Neural crest cell (in vitro differentiated cells): Measurements from ENCODE around the gene FPR2. TPM values are rescaled to one million over a fixed set of nuclear protein-coding genes. Genes with fewer than 3 reads are reported as not detected.

ENCODE experiments used
- DNase-seq: peaks from one replicate; pipeline ENCODE4 v3.0.0; 2021; ENCODE audit warnings: low read depth, mixed read lengths, low spot score
- H3K27ac Mint-ChIP-seq: one replicate; pipeline ENCODE4 v1.8.0; 2021; ENCODE audit warnings: mild to moderate bottlenecking, mixed read lengths; ENCODE audit not compliant: unreplicated experiment
- H3K27me3 Mint-ChIP-seq: 2 replicates; pipeline ENCODE4 v1.8.0; 2021; ENCODE audit warnings: low read depth, mild to moderate bottlenecking, mixed read lengths
- H3K36me3 Mint-ChIP-seq: 2 replicates; pipeline ENCODE4 v1.8.0; 2021; ENCODE audit warnings: low read depth, mild to moderate bottlenecking, mixed read lengths
- H3K4me1 Mint-ChIP-seq: 2 replicates; pipeline ENCODE4 v1.8.0; 2021; ENCODE audit warnings: mixed read lengths
- H3K4me3 Mint-ChIP-seq: one replicate; pipeline ENCODE4 v1.8.0; 2021; ENCODE audit warnings: mild to moderate bottlenecking, mixed read lengths
- H3K9me3 Mint-ChIP-seq: 2 replicates; pipeline ENCODE4 v1.8.0; 2021; ENCODE audit warnings: mixed read lengths
- total RNA-seq: library from RNA; stranded (reverse); gene quantifications from 2 replicates; pipeline ENCODE4 v1.2.1, GENCODE V29; 2021
- TF ChIP-seq, protein P1 (sequence below): fragments of 200-600 bp; sonication (generic); conservative IDR thresholded peaks from 2 replicates; pipeline ENCODE4 v1.5.0; 2021; ENCODE audit warnings: antibody characterized with exemption, mild to moderate bottlenecking

The FPR2 gene
- total RNA-seq, 1 donor from 2014 or later = not detected

DNA sequence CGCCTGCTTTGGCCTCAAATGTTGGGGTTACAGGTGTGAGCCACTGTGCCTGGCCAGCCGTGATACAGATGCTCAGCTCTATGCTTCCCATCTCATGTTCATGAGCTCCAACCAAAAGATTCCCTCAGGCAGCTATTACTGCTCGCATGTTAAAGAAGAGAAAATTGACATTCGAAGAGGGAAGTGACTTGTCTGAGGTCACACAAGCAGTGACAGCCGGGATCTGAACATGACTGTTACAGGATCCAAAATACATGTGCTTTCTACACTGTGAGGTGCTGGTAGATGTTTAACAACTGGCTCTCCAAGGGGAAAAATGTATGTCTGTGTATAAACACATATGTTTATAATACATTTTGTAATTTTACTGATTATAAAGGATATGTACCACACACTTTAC lies 20.6 kb upstream of the FPR2 start:
- Mint-ChIP-seq H3K9me3 (peaks cover under 1% of the 10 kb centered on the region), H3K27ac (no peak overlapping the region), H3K4me3 (no peak overlapping the region), H3K36me3 (no peaks in the 10 kb centered on the region), H3K27me3 (peaks cover 25% of the 10 kb centered on the region), H3K4me1 (no peaks in the 10 kb centered on the region)
- no peak for DNase-seq
- TF ChIP-seq, protein P1, sequence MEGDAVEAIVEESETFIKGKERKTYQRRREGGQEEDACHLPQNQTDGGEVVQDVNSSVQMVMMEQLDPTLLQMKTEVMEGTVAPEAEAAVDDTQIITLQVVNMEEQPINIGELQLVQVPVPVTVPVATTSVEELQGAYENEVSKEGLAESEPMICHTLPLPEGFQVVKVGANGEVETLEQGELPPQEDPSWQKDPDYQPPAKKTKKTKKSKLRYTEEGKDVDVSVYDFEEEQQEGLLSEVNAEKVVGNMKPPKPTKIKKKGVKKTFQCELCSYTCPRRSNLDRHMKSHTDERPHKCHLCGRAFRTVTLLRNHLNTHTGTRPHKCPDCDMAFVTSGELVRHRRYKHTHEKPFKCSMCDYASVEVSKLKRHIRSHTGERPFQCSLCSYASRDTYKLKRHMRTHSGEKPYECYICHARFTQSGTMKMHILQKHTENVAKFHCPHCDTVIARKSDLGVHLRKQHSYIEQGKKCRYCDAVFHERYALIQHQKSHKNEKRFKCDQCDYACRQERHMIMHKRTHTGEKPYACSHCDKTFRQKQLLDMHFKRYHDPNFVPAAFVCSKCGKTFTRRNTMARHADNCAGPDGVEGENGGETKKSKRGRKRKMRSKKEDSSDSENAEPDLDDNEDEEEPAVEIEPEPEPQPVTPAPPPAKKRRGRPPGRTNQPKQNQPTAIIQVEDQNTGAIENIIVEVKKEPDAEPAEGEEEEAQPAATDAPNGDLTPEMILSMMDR = no peak

DNA sequence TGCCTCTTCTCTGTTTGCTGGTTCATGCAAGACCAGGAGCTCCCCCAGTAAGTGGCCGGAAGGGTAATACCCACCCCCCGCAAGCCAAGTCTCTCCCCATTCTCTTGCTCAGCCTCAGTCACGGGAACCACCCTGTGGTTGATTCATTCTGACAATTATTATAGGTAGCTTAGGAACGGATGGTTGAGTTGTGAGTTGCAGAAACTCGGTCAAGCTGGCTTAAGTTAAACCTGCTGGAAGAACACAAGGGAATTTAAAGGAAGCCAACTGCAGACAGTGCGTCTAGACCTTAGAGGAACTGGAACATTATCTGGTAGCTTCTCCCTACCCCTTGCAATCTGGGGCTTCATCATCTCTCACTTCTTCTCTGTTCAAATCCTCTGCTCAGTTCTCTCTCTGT lies 18.2 kb upstream of the FPR2 start:
- Mint-ChIP-seq H3K4me1 (no peaks in the 10 kb centered on the region), H3K4me3 (no peak overlapping the region), H3K27ac (no peak overlapping the region), H3K27me3 (peaks cover 19% of the 10 kb centered on the region), H3K9me3 (peaks cover 2% of the 10 kb centered on the region), H3K36me3 (no peaks in the 10 kb centered on the region)
- TF ChIP-seq, protein P1 = no peak
- no peak for DNase-seq

DNA sequence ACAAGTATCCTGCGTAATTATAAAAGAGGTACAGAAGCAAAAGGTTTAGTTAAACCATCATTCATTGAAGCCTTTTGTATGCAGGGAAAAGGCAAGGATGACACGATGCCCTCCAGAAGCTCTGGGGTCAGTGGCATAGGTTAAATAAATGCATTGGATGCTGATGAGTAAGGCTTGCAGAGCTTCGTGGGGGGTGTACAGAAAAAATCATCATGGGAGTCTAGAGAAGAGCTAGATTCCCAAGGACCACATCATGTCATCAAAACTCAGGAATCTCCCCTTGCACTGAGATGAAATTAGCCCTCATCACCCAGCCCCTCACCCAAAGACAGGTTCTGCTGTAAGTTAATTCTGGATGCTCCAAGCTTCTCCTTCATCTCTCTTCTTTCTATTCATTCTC lies 17.6 kb upstream of the FPR2 start:
- TF ChIP-seq, protein P1 = no peak
- peaks cover 2% of the 10 kb centered on the region for H3K9me3 Mint-ChIP-seq
- no peaks in the 10 kb centered on the region for H3K36me3 Mint-ChIP-seq
- DNase-seq = no peak
- H3K27ac Mint-ChIP-seq = no peak overlapping the region
- H3K4me1 Mint-ChIP-seq = no peaks in the 10 kb centered on the region
- H3K27me3 Mint-ChIP-seq = peaks cover 22% of the 10 kb centered on the region
- no peak overlapping the region for H3K4me3 Mint-ChIP-seq

DNA sequence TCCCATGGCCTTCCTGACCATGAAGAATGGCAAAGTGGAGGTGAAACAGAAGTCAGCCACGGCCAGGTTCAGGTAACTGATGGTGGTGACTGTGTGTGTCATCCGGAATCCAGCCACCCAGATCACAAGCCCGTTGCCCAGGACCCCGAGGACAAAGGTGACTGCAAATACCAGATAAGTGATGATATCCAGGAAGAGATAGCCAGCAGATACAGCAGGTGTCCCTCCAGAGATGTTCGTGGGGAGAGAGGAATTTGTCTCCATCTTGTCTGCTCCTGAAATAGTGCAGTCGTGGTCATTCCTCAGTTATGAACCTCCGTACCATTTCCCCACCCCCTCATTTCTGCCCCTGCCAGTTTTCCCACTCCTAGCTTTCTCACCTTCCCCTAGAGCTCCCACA lies 14.2 kb upstream of the FPR2 start:
- no peak for DNase-seq
- Mint-ChIP-seq H3K27ac (no peak overlapping the region), H3K9me3 (peaks cover 2% of the 10 kb centered on the region), H3K27me3 (peaks cover 16% of the 10 kb centered on the region), H3K4me1 (no peaks in the 10 kb centered on the region), H3K4me3 (no peak overlapping the region), H3K36me3 (no peaks in the 10 kb centered on the region)
- TF ChIP-seq, protein P1 = no peak

DNA sequence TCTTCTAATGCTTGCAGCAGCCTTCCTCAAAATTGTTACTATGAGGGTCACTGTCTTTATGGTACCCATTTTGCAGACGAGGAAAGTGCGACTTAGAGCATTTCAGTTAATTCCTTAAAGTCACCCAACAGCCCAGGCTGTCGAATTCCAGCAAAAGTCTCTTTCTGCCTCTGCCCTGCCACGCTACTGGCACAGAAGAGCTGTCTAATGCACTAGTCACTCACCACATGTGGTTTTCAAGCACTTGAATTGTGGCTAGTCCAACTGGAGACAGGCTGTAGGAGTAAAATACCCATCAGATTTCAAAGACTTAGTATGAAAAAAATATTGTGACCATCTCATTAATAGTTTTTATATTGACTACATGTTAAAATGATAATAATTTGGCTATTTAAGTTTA lies 11.0 kb upstream of the FPR2 start:
- H3K27ac Mint-ChIP-seq = no peak overlapping the region
- no peak overlapping the region for H3K4me3 Mint-ChIP-seq
- H3K27me3 Mint-ChIP-seq = peaks cover 12% of the 10 kb centered on the region
- TF ChIP-seq, protein P1 = no peak
- H3K36me3 Mint-ChIP-seq = peaks cover 2% of the 10 kb centered on the region
- H3K4me1 Mint-ChIP-seq = no peaks in the 10 kb centered on the region
- H3K9me3 Mint-ChIP-seq = peaks cover 2% of the 10 kb centered on the region
- no peak for DNase-seq
